OCI-LY3 (cell line): Measurements from ENCODE around the gene ITPR3.

Experiments
- H2AFZ ChIP-seq: fragments of 200-600, 300-600 bp; shearing (Covaris generic); 2 replicates; pipeline ENCODE4 v1.6.0; 2014; ENCODE audit warnings: antibody characterized with exemption, low read depth, low read length
- H3K27ac ChIP-seq: fragments of 200-600, 300-600 bp; sonication (generic); 2 replicates; pipeline ENCODE4 v1.5.1; 2014; ENCODE audit warnings: mild to moderate bottlenecking, low read length, moderate library complexity, mixed read lengths
- H3K27me3 ChIP-seq: fragments of 200-600, 300-600 bp; sonication (generic); 2 replicates; pipeline ENCODE4 v1.6.1; 2014; ENCODE audit warnings: low read depth, low read length, mixed read lengths
- H3K36me3 ChIP-seq: fragments of 200-600, 300-600 bp; sonication (generic); replicated peaks from 2 replicates; pipeline ENCODE3; 2014; ENCODE audit warnings: low read depth, low read length, mixed read lengths
- H3K4me1 ChIP-seq: fragments of 300-600, 200-600 bp; sonication (generic); 2 replicates; pipeline ENCODE4 v1.6.1; 2014; ENCODE audit warnings: low read length, mixed read lengths
- H3K4me2 ChIP-seq: fragments of 200-600, 300-600 bp; sonication (generic); 2 replicates; pipeline ENCODE4 v1.6.1; 2014; ENCODE audit warnings: low read length, mixed read lengths
- H3K4me3 ChIP-seq: fragments of 300-600, 200-600 bp; sonication (generic); 2 replicates; pipeline ENCODE4 v1.5.1; 2014; ENCODE audit warnings: antibody characterized with exemption, mild to moderate bottlenecking, low read length, moderate library complexity
- H3K79me2 ChIP-seq: fragments of 300-600, 200-600 bp; shearing (Covaris generic); 2 replicates; pipeline ENCODE4 v1.6.1; 2014; ENCODE audit warnings: mild to moderate bottlenecking, low read length, mixed read lengths
- H3K9ac ChIP-seq: fragments of 300-600, 200-600 bp; shearing (Covaris generic); 2 replicates; pipeline ENCODE4 v1.6.0; 2014; ENCODE audit warnings: mild to moderate bottlenecking, low read length, moderate library complexity
- H3K9me3 ChIP-seq: fragments of 200-600, 300-600 bp; shearing (Covaris generic); 2 replicates; pipeline ENCODE4 v1.6.1; 2014; ENCODE audit warnings: low read length, mixed read lengths; ENCODE audit not compliant: insufficient read depth
- H4K20me1 ChIP-seq: fragments of 200-600, 300-600 bp; sonication (generic); 2 replicates; pipeline ENCODE4 v1.6.1; 2016; ENCODE audit warnings: low read length, mixed read lengths; ENCODE audit not compliant: insufficient read depth
- CTCF ChIP-seq: fragments of 200-600, 300-600 bp; sonication (generic); IDR thresholded peaks from 2 replicates; pipeline ENCODE4 v1.5.1; 2014; ENCODE audit warnings: antibody characterized with exemption, low read length, low read depth
- EZH2phosphoT487 ChIP-seq: fragments of 200-600 bp; shearing (Covaris generic); IDR thresholded peaks from 2 replicates; pipeline ENCODE4 v1.6.1; 2018; ENCODE audit warnings: antibody characterized with exemption, mixed run types, low read depth

The ITPR3 gene

GRCh38 chr6:33686981-33687975 lies 66.2 kb downstream of the ITPR3 start:
- no peaks in the 10 kb centered on the region for H3K4me1 ChIP-seq
- H3K27ac ChIP-seq: no peak overlapping the region

GRCh38 chr6:33688006-33688405 lies 66.9 kb downstream of the ITPR3 start:
- H3K9ac ChIP-seq: no peak overlapping the region
- H3K9me3 ChIP-seq: no peaks in the 10 kb centered on the region
- no peak overlapping the region for H3K4me3 ChIP-seq
- no peaks in the 10 kb centered on the region for H4K20me1 ChIP-seq
- TF ChIP-seq EZH2phosphoT487: no peak
- no peak for TF ChIP-seq CTCF
- no peak overlapping the region for H2AFZ ChIP-seq
- H3K4me1 ChIP-seq: no peaks in the 10 kb centered on the region
- H3K36me3 ChIP-seq: no peaks in the 10 kb centered on the region
- H3K4me2 ChIP-seq: no peak overlapping the region
- H3K79me2 ChIP-seq: no peaks in the 10 kb centered on the region
- no peaks in the 10 kb centered on the region for H3K27me3 ChIP-seq
- H3K27ac ChIP-seq: no peak overlapping the region

More at GRCh38 chr6:33686981-33687975, 66.2 kb downstream of the ITPR3 start:
- no peaks in the 10 kb centered on the region for H3K9me3 ChIP-seq
- no peak overlapping the region for H3K9ac ChIP-seq
- no peak overlapping the region for H3K4me3 ChIP-seq
- no peaks in the 10 kb centered on the region for H3K36me3 ChIP-seq
- H3K27me3 ChIP-seq: no peaks in the 10 kb centered on the region
- H4K20me1 ChIP-seq: no peaks in the 10 kb centered on the region
- TF ChIP-seq CTCF (no peak), EZH2phosphoT487 (no peak)
- H3K79me2 ChIP-seq: no peaks in the 10 kb centered on the region
- H2AFZ ChIP-seq: no peak overlapping the region
- no peak overlapping the region for H3K4me2 ChIP-seq

GRCh38 chr6:33688451-33689147 lies 67.5 kb downstream of the ITPR3 start:
- TF ChIP-seq EZH2phosphoT487: no peak
- no peak for TF ChIP-seq CTCF
- Histone ChIP-seq H3K27ac (no peak overlapping the region), H3K36me3 (no peaks in the 10 kb centered on the region)

GRCh38 chr6:33689148-33689494 lies 68.0 kb downstream of the ITPR3 start:
- Histone ChIP-seq H3K27me3 (no peaks in the 10 kb centered on the region), H3K4me3 (no peak overlapping the region), H3K27ac (no peak overlapping the region), H2AFZ (no peak overlapping the region), H3K4me1 (no peaks in the 10 kb centered on the region), H3K4me2 (no peak overlapping the region), H3K36me3 (no peaks in the 10 kb centered on the region), H3K79me2 (no peaks in the 10 kb centered on the region), H4K20me1 (no peaks in the 10 kb centered on the region), H3K9me3 (no peaks in the 10 kb centered on the region), H3K9ac (no peak overlapping the region)
- TF ChIP-seq EZH2phosphoT487 (no peak), CTCF (no peak)

More at GRCh38 chr6:33688451-33689147, 67.5 kb downstream of the ITPR3 start:
- H4K20me1 ChIP-seq: no peaks in the 10 kb centered on the region
- no peak overlapping the region for H3K9ac ChIP-seq
- H2AFZ ChIP-seq: no peak overlapping the region
- no peak overlapping the region for H3K4me2 ChIP-seq
- H3K4me1 ChIP-seq: no peaks in the 10 kb centered on the region
- H3K4me3 ChIP-seq: no peak overlapping the region
- no peaks in the 10 kb centered on the region for H3K27me3 ChIP-seq
- no peaks in the 10 kb centered on the region for H3K9me3 ChIP-seq
- H3K79me2 ChIP-seq: no peaks in the 10 kb centered on the region
